ENCODE results near the gene RBKS.
"Not testable (repeated sequence)": the region's sequence is repeated elsewhere in the genome, so short reads cannot be mapped to it uniquely, and the experiment has no call there.

The RBKS gene

GRCh38 chr2:27747827-27748352 is 142.3 kb downstream of the RBKS start:
- H3K4me3 ChIP-seq (ENCODE audit: low read depth, low read length) = no peak overlapping the region
- no peak for DNase-seq (ENCODE audit: low read depth)
- no peak for TF ChIP-seq CTCF (conservative IDR thresholded peaks at IDR 0.05; ENCODE audit: low read depth, low read length)

DNA sequence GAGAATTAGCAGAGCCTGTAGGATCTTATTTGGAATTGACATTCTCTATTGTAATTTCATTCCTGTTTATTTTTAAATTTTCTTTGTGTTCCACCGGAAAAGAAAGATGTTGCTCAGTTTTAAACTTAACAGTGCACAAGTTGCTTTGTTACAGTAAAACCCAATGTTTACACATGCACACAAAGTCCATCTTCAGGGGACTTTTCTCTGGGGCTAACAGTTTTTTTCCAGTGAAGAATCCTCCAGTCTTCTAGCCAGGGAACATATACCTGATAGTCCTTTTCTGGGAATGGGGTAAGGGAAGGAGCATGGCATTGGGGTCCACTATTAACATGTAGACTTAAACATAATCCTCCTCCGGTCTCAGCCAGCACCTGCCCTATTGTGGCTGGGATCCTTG is 143.9 kb downstream of the RBKS start:
- no peak for DNase-seq (ENCODE audit: low read depth)
- no peak overlapping the region for H3K4me3 ChIP-seq (ENCODE audit: low read depth, low read length)
- TF ChIP-seq CTCF (conservative IDR thresholded peaks at IDR 0.05; ENCODE audit: low read depth, low read length) = no peak

- DNase-seq (ENCODE audit: low read depth); H3K4me3 ChIP-seq (ENCODE audit: low read depth, low read length): not testable (repeated sequence)
Measured at GRCh38 chr2:27745494-27745893, 144.7 kb downstream of the RBKS start.

- H3K4me3 ChIP-seq (ENCODE audit: low read depth, low read length) = no peak overlapping the region
- no peak for TF ChIP-seq CTCF (conservative IDR thresholded peaks at IDR 0.05; ENCODE audit: low read depth, low read length)
- DNase-seq (ENCODE audit: low read depth) = no peak
Measured at GRCh38 chr2:27742571-27742970, 147.6 kb downstream of the RBKS start.

DNA sequence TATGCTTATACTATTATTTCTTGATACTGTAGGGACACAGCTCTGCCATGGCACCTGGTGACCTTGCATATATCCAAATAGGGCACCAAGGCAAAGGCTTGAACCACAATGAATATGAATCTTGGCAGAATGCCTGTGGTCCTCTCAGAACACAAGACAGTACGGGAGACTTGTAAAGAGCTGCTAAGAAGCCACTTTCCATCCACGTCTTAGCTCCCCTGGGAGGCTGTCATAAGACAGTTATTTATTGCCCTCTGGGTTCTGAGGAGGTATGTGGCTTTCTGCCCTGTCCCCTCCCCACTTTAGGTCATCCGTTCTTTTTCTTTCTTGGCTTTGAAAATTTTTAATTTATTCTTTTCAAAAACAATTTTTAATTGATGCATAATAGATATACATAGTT is 148.5 kb downstream of the RBKS start:
- TF ChIP-seq CTCF (conservative IDR thresholded peaks at IDR 0.05; ENCODE audit: low read depth, low read length) = no peak
- H3K4me3 ChIP-seq (ENCODE audit: low read depth, low read length) = no peak overlapping the region
- no peak for DNase-seq (ENCODE audit: low read depth)

GRCh38 chr2:27739058-27739373 is 151.2 kb downstream of the RBKS start:
- no peak for DNase-seq (ENCODE audit: low read depth)
- no peak for TF ChIP-seq CTCF (conservative IDR thresholded peaks at IDR 0.05; ENCODE audit: low read depth, low read length)
- no peak overlapping the region for H3K4me3 ChIP-seq (ENCODE audit: low read depth, low read length)

GRCh38 chr2:27738349-27739057 is 151.7 kb downstream of the RBKS start:
- no peak overlapping the region for H3K4me3 ChIP-seq (ENCODE audit: low read depth, low read length)
- TF ChIP-seq CTCF (conservative IDR thresholded peaks at IDR 0.05; ENCODE audit: low read depth, low read length) = no peak
- no peak for DNase-seq (ENCODE audit: low read depth)
